HG02642 (cell line): Measurements from ENCODE around the gene SYK.
"Not testable (repeated sequence)": the region's sequence is repeated elsewhere in the genome, so short reads cannot be mapped to it uniquely, and the experiment has no call there.

Source experiments
- ATAC-seq: cut with Tn5 transposase; IDR thresholded peaks from one replicate; pipeline ENCODE4 v1.9.1; 2021; ENCODE audit warnings: mild to moderate bottlenecking; ENCODE audit not compliant: unreplicated experiment, poor library complexity

Gene SYK

DNA sequence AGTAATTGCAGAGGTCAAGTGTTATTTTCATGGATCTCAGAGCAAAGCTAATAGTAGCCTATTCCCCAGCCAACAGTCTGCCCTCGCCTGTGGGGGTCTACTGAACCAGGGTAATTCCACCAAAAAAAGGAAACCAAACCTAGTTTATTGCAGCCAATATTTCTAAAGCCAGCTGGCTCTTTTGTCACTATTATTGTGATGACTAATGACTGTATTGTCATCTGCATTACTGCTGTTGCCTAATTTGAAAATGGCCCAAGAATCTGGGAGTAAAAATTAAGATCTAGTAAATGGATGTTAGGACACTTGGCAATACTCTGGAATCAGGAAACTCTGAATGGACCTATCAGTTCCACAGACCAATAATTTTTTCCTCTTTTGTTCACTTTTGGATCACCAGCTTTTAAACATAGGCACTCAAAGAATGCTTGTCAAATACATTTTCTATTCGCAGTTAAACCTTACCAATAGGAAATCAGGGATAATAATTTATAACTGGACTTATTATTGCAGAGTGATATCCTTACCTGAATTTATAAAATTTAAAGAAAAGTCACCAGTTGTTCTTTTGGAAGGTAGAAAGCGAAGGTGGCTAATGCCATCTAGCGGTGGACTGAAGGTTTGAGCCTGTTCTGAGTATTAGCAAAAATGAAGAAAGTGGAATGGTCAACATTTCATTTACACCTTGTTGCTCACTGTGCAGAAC is 69.2 kb downstream of the SYK start:
- no peak for ATAC-seq

- ATAC-seq = no peak
Observed at GRCh38 chr9:90871327-90871935, 69.8 kb downstream of the SYK start.

DNA sequence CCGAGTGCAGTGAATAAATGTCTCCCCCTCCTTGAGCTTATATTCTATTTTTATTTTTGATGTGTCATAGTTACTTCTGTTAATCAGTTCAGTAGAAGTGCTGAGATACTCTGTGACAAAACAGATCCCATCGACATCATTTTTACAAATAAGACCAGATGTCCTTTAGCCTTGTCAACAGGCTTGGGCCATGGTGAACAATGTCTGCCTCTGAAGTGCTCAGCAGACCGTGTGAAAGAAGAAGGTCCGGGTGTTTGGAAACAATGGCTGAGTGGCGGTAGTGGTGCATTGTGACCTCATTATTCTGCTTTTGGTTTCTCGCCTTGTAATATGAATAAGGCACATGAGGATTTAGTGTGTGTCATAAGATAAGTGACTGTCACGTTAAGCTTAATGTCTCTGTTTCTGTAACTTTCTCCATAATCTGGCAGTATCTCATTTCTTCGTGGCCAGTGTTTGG is 71.2 kb downstream of the SYK start:
- ATAC-seq = no peak

DNA sequence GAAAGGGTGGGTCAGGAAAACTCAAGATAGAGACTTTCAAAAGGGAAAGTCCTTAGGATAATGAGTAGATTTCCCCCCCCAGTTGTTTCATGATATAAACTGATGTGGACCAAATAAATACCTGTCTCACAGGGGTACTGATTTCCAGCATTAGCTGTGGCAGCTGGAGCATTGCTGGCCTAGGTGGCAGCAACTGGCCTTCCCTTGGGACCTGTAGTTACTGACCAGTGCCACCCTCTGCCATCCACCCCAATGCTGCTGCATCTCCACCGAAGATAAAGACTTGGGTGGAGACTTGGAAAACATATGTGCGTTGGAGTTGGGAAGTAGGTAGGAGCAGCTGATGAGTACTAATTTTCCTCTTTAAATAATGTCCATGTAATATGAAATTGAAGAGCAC is 71.8 kb downstream of the SYK start:
- ATAC-seq = no peak

GRCh38 chr9:90874194-90874593 is 72.6 kb downstream of the SYK start:
- no peak for ATAC-seq

DNA sequence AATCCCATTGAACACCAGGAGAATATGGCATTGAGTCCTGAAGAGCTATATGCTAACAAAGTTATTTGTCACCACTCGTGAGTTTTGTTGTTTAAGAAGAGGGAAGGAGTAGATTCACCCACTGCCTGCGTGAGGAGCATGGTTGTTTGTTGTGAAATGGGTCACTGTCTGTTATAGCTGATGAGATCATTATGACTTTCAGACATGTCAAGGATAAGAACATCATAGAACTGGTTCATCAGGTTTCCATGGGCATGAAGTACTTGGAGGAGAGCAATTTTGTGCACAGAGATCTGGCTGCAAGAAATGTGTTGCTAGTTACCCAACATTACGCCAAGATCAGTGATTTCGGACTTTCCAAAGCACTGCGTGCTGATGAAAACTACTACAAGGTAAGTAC is 76.9 kb downstream of the SYK start:
- no peak for ATAC-seq

- no peak for ATAC-seq
Observed at GRCh38 chr9:90880066-90880465, 78.4 kb downstream of the SYK start.

GRCh38 chr9:90880669-90881068 is 79.0 kb downstream of the SYK start:
- ATAC-seq = peak; percentile 44

- peak; percentile 79 for ATAC-seq
Observed at GRCh38 chr9:90881648-90882047, 80.0 kb downstream of the SYK start.

- no peak for ATAC-seq
Observed at GRCh38 chr9:90882991-90883600, 81.5 kb downstream of the SYK start.

GRCh38 chr9:90883661-90884060 is 82.0 kb downstream of the SYK start:
- ATAC-seq = no peak

- no peak for ATAC-seq
Observed at GRCh38 chr9:90884178-90884577, 82.6 kb downstream of the SYK start.

GRCh38 chr9:90886868-90887267 is 85.2 kb downstream of the SYK start:
- not testable (repeated sequence) for ATAC-seq

DNA sequence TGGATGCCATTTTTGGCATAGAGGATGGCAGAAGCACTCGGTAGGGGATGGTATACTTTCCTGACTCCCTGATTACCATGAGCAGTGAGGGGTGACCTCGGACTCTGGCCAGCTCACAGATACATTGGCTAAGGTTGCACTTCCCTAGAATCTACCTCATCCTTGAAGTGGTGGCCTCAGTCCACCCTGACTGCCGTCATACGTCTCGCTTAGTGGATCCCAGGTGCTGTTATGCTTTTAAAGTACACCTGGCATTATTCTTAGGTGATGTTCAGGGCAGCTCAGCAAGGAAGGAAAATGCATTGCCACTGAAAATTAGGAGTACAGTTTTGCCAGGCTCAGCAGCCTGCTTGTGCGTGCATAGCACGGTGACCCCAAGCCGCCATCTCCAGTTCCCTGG is 87.3 kb downstream of the SYK start:
- no peak for ATAC-seq

DNA sequence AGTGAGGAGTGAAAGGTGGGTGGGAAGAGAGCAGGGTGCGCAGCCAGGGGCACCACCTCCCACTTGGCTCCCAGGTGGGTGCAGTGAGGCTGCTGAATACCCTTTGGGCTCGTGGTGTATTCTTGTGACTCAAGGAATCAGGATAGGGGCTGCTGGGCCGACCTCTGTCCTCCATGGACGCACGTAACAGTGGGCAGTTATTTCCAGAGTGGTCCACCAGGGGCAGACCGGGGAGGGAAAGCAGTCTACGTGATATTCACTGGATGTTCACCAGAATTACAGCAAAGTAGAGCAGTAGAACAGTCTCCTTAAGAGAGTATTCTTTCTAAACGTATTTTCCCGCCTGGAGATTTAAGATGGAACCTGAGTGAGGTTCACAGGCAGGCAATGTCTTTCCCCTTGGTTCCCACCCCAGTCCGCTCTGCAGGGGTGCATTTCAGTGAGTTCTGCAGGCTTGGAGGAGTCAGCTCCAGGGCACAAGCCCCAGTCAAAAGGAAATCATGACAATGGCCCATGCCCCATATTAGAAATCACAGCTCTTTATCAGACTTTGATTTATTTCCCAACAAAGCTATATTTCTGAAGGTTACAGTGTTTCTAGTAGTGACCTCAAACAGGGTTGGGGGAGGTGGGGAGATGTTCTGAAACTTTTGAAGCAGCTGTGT is 88.7 kb downstream of the SYK start:
- no peak for ATAC-seq

- no peak for ATAC-seq
Observed at GRCh38 chr9:90891308-90892040, 89.9 kb downstream of the SYK start.

DNA sequence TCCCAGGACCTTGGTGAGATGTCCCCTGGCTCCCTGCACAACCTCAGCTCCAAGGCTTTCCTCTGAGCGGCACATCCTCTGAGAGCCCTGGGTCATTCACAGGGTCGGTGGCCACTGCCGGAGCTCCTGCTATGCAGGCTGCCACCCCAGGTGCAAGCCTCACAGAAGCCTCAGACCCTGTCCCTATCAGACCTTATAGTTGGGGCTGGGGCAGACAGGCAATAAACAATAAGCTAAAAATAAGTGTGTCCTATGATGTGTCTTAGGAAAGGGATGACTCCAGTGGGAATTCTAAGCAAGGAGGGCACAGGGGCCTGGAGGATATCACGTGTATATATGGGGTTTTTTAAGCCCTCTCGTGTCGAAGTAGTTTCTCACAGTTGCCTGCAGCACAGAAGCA is 91.3 kb downstream of the SYK start:
- ATAC-seq = no peak

DNA sequence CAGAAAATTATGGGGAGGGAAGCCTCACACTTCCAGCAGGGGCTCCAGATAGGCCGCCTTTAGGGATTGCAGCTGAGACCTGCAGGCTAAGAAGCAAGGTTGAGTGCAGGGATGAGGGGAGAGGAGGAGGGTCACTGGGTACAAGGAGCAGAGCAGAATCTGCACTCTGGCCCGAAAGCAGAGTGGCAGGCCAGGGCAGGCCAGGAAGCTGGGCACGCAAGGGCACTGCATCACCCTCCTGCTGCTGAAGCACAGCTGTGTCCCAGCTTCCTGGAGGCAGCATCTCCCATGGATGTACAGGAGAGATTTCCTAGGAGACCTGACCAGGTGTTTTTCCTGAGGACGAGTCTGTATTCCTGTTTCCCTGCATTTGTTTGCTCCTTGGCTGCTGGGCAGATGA is 92.1 kb downstream of the SYK start:
- ATAC-seq = no peak

GRCh38 chr9:90894986-90895687 is 93.5 kb downstream of the SYK start:
- no peak for ATAC-seq

DNA sequence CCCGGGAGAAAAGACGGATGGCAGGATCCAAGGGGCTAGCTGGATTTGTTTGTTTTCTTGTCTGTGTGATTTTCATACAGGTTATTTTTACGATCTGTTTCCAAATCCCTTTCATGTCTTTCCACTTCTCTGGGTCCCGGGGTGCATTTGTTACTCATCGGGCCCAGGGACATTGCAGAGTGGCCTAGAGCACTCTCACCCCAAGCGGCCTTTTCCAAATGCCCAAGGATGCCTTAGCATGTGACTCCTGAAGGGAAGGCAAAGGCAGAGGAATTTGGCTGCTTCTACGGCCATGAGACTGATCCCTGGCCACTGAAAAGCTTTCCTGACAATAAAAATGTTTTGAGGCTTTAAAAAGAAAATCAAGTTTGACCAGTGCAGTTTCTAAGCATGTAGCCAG is 94.2 kb downstream of the SYK start:
- ATAC-seq = no peak
